22Rv1 (cell line): ENCODE results near the gene CACNB2.

Experiments used
- CTCF ChIP-seq: fragments of 450-650 bp; IDR thresholded peaks from 2 replicates; pipeline ENCODE4 v1.5.1; 2017; ENCODE audit warnings: mild to moderate bottlenecking
- ZFX ChIP-seq: fragments of 450-650 bp; IDR thresholded peaks from 2 replicates; pipeline ENCODE4 v1.6.1; 2017; ENCODE audit warnings: antibody characterized with exemption, borderline replicate concordance

- TF ChIP-seq CTCF: no peak
- no peak for TF ChIP-seq ZFX
These were observed 414.3 kb downstream of the CACNB2 start for GRCh38 chr10:18554479-18554878.
